ENCODE data around the gene NRM. TPM values are rescaled to one million over a fixed set of nuclear protein-coding genes. Genes with fewer than 3 reads are reported as not detected.

The NRM gene, protein sequence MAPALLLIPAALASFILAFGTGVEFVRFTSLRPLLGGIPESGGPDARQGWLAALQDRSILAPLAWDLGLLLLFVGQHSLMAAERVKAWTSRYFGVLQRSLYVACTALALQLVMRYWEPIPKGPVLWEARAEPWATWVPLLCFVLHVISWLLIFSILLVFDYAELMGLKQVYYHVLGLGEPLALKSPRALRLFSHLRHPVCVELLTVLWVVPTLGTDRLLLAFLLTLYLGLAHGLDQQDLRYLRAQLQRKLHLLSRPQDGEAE
- total RNA-seq (1 to 10 TPM; 2.4 TPM), polyA plus RNA-seq (1 to 10 TPM; 3.7 to 5.4 (median 5.4) TPM), total RNA-seq (0.76 to 2.5 (median 1.3) reads per million in 6 experiments)

- Mint-ChIP-seq H3K36me3 (no peaks in the 10 kb centered on the region), H3K4me3 (peak within 1 kb of the TSS; percentile 85 to 94 (median 88)), H3K9me3 (no peaks in the 10 kb centered on the region), H3K27ac (peak within 1 kb of the TSS; percentile 31 to 99 (median 88)), H3K4me1 (peaks cover 29 to 48% (median 41%) of the 10 kb centered on the region in 4 donors), H3K27me3 (no peaks in the 10 kb centered on the region)
- POLR2A ChIA-PET: interaction anchor here (0.7 to 6.9 kb wide), 9 partner anchors 8 to 200 kb away, joined by 3 to 81 read pairs (median 6); partner anchors contain the start of genes MDC1 and TUBB
- DNase-seq (peak in 8 of 10 donors; percentile 37 to 81 (median 60)), ATAC-seq (peak; percentile 7 to 25)
Measured at GRCh38 chr6:30690403-30691207, at the start of gene NRM. Gene NRM (minus strand): TSS chr6:30690984. CDS start chr6:30690974, 10 bp downstream.

GRCh38 chr6:30740540-30740870 lies 49.7 kb upstream of the NRM start:
- H3K9me3 Mint-ChIP-seq: no peaks in the 10 kb centered on the region
- H3K27me3 Mint-ChIP-seq: no peaks in the 10 kb centered on the region
- H3K36me3 Mint-ChIP-seq: peaks cover 0 to 26% (median 11%) of the 10 kb centered on the region in 3 donors
- peaks cover 54 to 88% (median 85%) of the 10 kb centered on the region in 4 donors for H3K4me1 Mint-ChIP-seq
- no peak for ATAC-seq
- H3K27ac Mint-ChIP-seq: peak overlapping the region in 7 of 10 donors; percentile 16 to 85 (median 77)
- POLR2A ChIA-PET: interaction anchor here (0.7 to 1.8 kb wide), 4 partner anchors 10 to 53 kb away, joined by 3 to 8 read pairs (median 5); no protein-coding TSS in a partner anchor
- H3K4me3 Mint-ChIP-seq: peak overlapping the region in 8 of 10 donors; percentile 30 to 96 (median 54)
- no peak for DNase-seq

DNA sequence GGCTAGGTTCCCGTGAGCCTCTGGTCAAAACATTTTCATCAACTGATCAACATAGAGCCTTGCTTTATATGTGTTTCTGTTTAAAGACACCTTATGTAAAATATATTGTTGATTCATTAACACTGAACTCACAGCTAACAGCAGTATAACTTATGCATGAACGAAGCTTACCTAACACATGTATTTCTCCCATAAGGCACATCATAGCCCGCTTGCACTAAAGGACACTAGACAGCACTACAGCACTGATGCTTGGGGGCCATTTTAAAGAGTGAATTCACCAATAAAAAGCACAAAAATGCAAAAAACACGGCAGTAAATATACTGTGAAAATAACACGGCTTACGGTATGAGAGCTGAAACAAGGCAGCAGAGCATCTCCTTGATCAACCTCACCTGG lies 47.7 kb upstream of the NRM start:
- Mint-ChIP-seq H3K4me1 (peaks cover 48 to 82% (median 80%) of the 10 kb centered on the region in 4 donors), H3K9me3 (no peaks in the 10 kb centered on the region), H3K27ac (peak overlapping the region in 9 of 10 donors; percentile 56 to 92 (median 77)), H3K36me3 (peaks cover 0 to 34% (median 14%) of the 10 kb centered on the region in 3 donors), H3K27me3 (no peaks in the 10 kb centered on the region), H3K4me3 (peak overlapping the region in 4 of 10 donors; percentile 3 to 48 (median 8))
- ATAC-seq (no peak), DNase-seq (no peak)
- POLR2A ChIA-PET: interaction anchor here (0.6 to 3.0 kb wide), 6 partner anchors 18 to 197 kb away, joined by 3 to 17 read pairs (median 4); no protein-coding TSS in a partner anchor

DNA sequence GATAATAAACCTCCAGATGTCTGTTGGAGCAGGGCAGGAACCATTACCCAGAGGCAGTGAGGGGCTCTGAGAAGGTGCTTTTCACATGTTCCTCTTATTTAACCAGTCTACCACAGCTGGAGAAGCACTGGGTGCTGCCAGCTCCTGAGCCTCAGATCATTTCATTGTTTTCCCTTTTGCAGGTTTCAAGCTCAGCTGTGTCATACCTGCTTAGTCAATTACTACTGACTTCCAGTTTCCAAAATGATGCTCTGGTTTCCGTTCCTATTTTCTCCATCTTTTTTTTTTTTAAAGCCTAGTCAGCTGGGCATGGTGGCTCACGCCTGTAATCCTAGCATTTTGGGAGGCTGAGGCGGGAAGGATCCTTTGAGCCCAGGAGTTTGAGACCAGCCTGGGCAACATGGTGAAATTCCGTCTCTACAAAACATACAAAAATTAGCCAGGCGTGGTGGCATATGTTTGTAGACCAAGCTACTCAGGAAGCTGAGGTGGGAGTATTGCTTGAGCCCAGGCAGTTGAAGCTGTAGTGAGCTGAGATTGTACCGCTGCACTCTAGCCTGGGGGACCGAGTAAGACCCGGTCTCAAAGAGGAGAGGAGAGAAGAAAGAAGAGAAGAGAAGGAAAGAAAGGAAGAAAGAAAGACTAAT lies 45.0 kb upstream of the NRM start:
- Mint-ChIP-seq H3K36me3 (peaks cover 0 to 40% (median 16%) of the 10 kb centered on the region in 3 donors), H3K27me3 (no peaks in the 10 kb centered on the region), H3K4me3 (peak overlapping the region; percentile 62 to 93 (median 83)), H3K9me3 (no peaks in the 10 kb centered on the region), H3K27ac (peak overlapping the region; percentile 25 to 95 (median 86)), H3K4me1 (peaks cover 40 to 72% (median 66%) of the 10 kb centered on the region in 4 donors)
- DNase-seq: no peak
- POLR2A ChIA-PET: interaction anchor here (1.0 to 3.0 kb wide), 10 partner anchors 11 to 121 kb away, joined by 3 to 17 read pairs (median 6); partner anchors contain the start of gene MDC1
- ATAC-seq: peak; percentile 23 to 33

- Mint-ChIP-seq H3K27me3 (no peaks in the 10 kb centered on the region), H3K27ac (peak overlapping the region in 4 of 10 donors; percentile 29 to 84 (median 62)), H3K4me1 (peaks cover 32 to 55% (median 43%) of the 10 kb centered on the region in 4 donors), H3K4me3 (no peak overlapping the region), H3K9me3 (no peaks in the 10 kb centered on the region), H3K36me3 (peaks cover 0 to 35% (median 12%) of the 10 kb centered on the region in 3 donors)
- no peak for ATAC-seq
- POLR2A ChIA-PET: interaction anchor here (0.8 to 4.5 kb wide), 5 partner anchors 10 to 191 kb away, joined by 3 to 15 read pairs (median 4); partner anchors contain the start of genes DHX16 and FLOT1
- DNase-seq: no peak
Measured at GRCh38 chr6:30732237-30732943, 41.6 kb upstream of the NRM start.

DNA sequence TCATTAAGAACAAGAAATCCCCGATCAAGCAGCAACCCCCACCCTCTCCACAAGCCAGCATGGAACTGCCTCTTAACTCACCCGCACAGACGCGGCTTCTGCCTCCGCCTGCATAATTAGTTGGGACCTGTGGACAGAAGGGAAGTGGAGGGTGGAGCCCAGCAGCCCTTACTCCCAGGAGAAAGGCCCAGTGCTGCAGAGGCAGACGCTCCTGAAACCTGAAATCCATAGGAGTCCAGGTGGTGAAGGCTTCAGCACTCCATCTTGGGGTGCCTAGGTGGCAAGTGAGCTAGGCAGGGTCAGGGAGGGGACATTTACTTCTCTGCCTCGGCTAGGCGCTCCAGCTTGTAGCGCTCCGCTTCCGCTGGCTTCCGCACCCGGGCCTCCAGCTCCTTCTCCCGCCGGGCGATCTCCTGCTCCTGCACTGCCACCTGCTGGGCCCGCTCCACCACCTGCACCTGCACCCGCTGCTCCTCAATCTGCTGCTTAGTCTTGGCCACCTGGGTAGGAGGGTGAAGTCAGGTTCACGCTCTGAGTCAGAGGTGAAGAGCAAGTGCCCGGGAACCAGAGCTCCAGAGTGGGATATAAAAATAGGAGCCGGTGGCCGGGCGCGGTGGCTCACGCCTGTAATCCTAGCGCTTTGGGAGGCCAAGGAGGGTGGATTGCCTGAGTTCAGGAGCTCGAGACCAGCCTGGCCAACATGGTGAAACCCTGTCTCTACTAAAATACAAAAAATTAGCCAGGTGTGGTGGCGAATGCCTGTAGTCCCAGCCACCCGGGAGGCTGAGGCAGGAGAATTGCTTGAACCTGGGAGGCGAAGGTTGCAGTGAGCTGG lies 40.0 kb upstream of the NRM start:
- H3K4me1 Mint-ChIP-seq: peaks cover 21 to 47% (median 31%) of the 10 kb centered on the region in 4 donors
- peak overlapping the region; percentile 14 to 77 (median 51) for H3K4me3 Mint-ChIP-seq
- POLR2A ChIA-PET: interaction anchor here (0.6 to 6.6 kb wide), 26 partner anchors 9 to 356 kb away, joined by 3 to 51 read pairs (median 4); partner anchors contain the start of genes ABCF1, DHX16, FLOT1 and IER3
- no peaks in the 10 kb centered on the region for H3K27me3 Mint-ChIP-seq
- peak; percentile 98 to 99 for ATAC-seq
- peak overlapping the region; percentile 47 to 81 (median 70) for H3K27ac Mint-ChIP-seq
- peak; percentile 66 to 90 (median 80) for DNase-seq
- no peaks in the 10 kb centered on the region for H3K9me3 Mint-ChIP-seq
- H3K36me3 Mint-ChIP-seq: peaks cover 0 to 41% (median 9%) of the 10 kb centered on the region in 3 donors

- no peaks in the 10 kb centered on the region for H3K27me3 Mint-ChIP-seq
- H3K36me3 Mint-ChIP-seq: peaks cover 0 to 58% (median 14%) of the 10 kb centered on the region in 3 donors
- no peaks in the 10 kb centered on the region for H3K9me3 Mint-ChIP-seq
- DNase-seq: no peak
- H3K27ac Mint-ChIP-seq: peak overlapping the region in 9 of 10 donors; percentile 34 to 84 (median 80)
- peaks cover 23 to 58% (median 48%) of the 10 kb centered on the region in 4 donors for H3K4me1 Mint-ChIP-seq
- POLR2A ChIA-PET: interaction anchor here (0.5 to 6.6 kb wide), 10 partner anchors 47 to 1616 kb away, joined by 3 to 51 read pairs (median 4); partner anchors contain the start of gene DHX16
- H3K4me3 Mint-ChIP-seq: no peak overlapping the region
- no peak for ATAC-seq
Measured at GRCh38 chr6:30727920-30728553, 37.3 kb upstream of the NRM start.

- ATAC-seq (no peak), DNase-seq (no peak)
- POLR2A ChIA-PET: interaction anchor here (0.6 to 6.6 kb wide), 7 partner anchors 14 to 210 kb away, joined by 3 to 51 read pairs (median 3); partner anchors contain the start of gene DHX16
- Mint-ChIP-seq H3K27ac (peak overlapping the region in 8 of 10 donors; percentile 52 to 84 (median 70)), H3K27me3 (no peaks in the 10 kb centered on the region), H3K4me1 (peaks cover 27 to 67% (median 57%) of the 10 kb centered on the region in 4 donors), H3K36me3 (peaks cover 0 to 58% (median 15%) of the 10 kb centered on the region in 3 donors), H3K9me3 (no peaks in the 10 kb centered on the region), H3K4me3 (no peak overlapping the region)
Measured at GRCh38 chr6:30726506-30727413, 36.0 kb upstream of the NRM start.

GRCh38 chr6:30725713-30726505 lies 35.1 kb upstream of the NRM start:
- peak overlapping the region in 9 of 10 donors; percentile 49 to 88 (median 82) for H3K27ac Mint-ChIP-seq
- no peak for ATAC-seq
- no peak for DNase-seq
- no peak overlapping the region for H3K4me3 Mint-ChIP-seq
- H3K36me3 Mint-ChIP-seq: peaks cover 0 to 61% (median 15%) of the 10 kb centered on the region in 3 donors
- H3K27me3 Mint-ChIP-seq: no peaks in the 10 kb centered on the region
- peaks cover 29 to 65% (median 57%) of the 10 kb centered on the region in 4 donors for H3K4me1 Mint-ChIP-seq
- POLR2A ChIA-PET: interaction anchor here (0.7 to 6.6 kb wide), 5 partner anchors 15 to 155 kb away, joined by 3 to 51 read pairs (median 3); partner anchors contain the start of gene ABCF1
- no peaks in the 10 kb centered on the region for H3K9me3 Mint-ChIP-seq

All from naive thymus-derived CD8-positive, alpha-beta T cell (primary cell).